IMR-90 (cell line): ENCODE data around the gene ZNF277. TPM values are rescaled to one million over a fixed set of nuclear protein-coding genes. Genes with fewer than 3 reads are reported as not detected.

Experiments
- ATAC-seq: fragments of 200-7000 bp; cut with Tn5 transposase; 2 replicates; pipeline ENCODE4 v1.9.1; 2020; ENCODE audit warnings: low read depth, mild to moderate bottlenecking, moderate library complexity
- Bru-seq: library from RNA; stranded (reverse); fragments of 400-500 nt; gene quantifications from one replicate; lab custom pipeline; 2021; lab: Mats Ljungman, UMichigan
- BruChase-seq, 2 experiments: library from RNA; stranded (reverse); fragments of 400-500 nt; gene quantifications; one replicate each; lab custom pipeline; 2021; lab: Mats Ljungman, UMichigan
- BruUV-seq: library from RNA; stranded (reverse); fragments of 400-500 nt; replicated peaks from 2 replicates; lab custom pipeline; 2021; lab: Mats Ljungman, UMichigan
- CTCF ChIA-PET: fragments of 300-600 bp; formaldehyde crosslinking; extraction: SDS; loops from one replicate; lab custom pipeline; 2021; ENCODE audit warnings: antibody characterized with exemption; lab: Yijun Ruan, JAX
- POLR2A ChIA-PET: fragments of 300-600 bp; sonication (Branson Sonifier 250); formaldehyde crosslinking; loops from one replicate; lab custom pipeline; 2022; ENCODE audit warnings: antibody characterized with exemption; ENCODE audit not compliant: unreplicated experiment; lab: Charles Lee
- DNase-seq: peaks from one replicate; pipeline ENCODE4 v3.0.0; 2013
- H2AFZ ChIP-seq: replicated peaks from 2 replicates; pipeline ENCODE3; 2013; ENCODE audit warnings: low read length, mild to moderate bottlenecking; ENCODE audit not compliant: poor library complexity
- H2AK5ac ChIP-seq: 2 replicates; pipeline ENCODE4 v1.6.1; 2013; ENCODE audit warnings: low read depth, low read length, inconsistent platforms
- H2AK9ac ChIP-seq: replicated peaks from 2 replicates; pipeline ENCODE3; 2013; ENCODE audit warnings: mild to moderate bottlenecking, low read depth, low read length, moderate library complexity; ENCODE audit not compliant: poor library complexity
- H2BK120ac ChIP-seq: 2 replicates; pipeline ENCODE4 v1.6.1; 2013; ENCODE audit warnings: low read depth, low read length, inconsistent platforms
- H2BK15ac ChIP-seq: 3 replicates; pipeline ENCODE4 v1.6.1; 2013; ENCODE audit warnings: low read depth, low read length, inconsistent platforms
- H2BK20ac ChIP-seq: 2 replicates; pipeline ENCODE4 v1.6.1; 2013; ENCODE audit warnings: low read depth, mild to moderate bottlenecking, inconsistent platforms, low read length, moderate library complexity
- H2BK5ac ChIP-seq: 2 replicates; pipeline ENCODE4 v1.6.1; 2013; ENCODE audit warnings: mild to moderate bottlenecking, low read depth, low read length, inconsistent platforms; ENCODE audit not compliant: poor library complexity, severe bottlenecking
- H3K14ac ChIP-seq: replicated peaks from 2 replicates; pipeline ENCODE4 v1.6.1; 2013; ENCODE audit warnings: low read depth, low read length, inconsistent platforms
- H3K18ac ChIP-seq: 2 replicates; pipeline ENCODE4 v1.6.1; 2013; ENCODE audit warnings: low read depth, low read length, control low read depth
- H3K23ac ChIP-seq: 2 replicates; pipeline ENCODE4 v1.6.1; 2013; ENCODE audit warnings: low read depth, low read length, inconsistent platforms
- H3K27ac ChIP-seq: 2 replicates; pipeline ENCODE4 v1.5.1; 2013; ENCODE audit warnings: mild to moderate bottlenecking, control low read depth, low read length; ENCODE audit not compliant: insufficient read depth
- H3K27me3 ChIP-seq: 2 replicates; pipeline ENCODE4 v1.6.1; 2013; ENCODE audit warnings: low read length; ENCODE audit not compliant: control insufficient read depth, insufficient read depth
- H3K36me3 ChIP-seq: 2 replicates; pipeline ENCODE4 v1.6.1; 2013; ENCODE audit warnings: low read length, mixed read lengths; ENCODE audit not compliant: control insufficient read depth, insufficient read depth
- H3K4ac ChIP-seq: 2 replicates; pipeline ENCODE4 v1.6.1; 2013; ENCODE audit warnings: low read depth, low read length, inconsistent platforms
- H3K4me1 ChIP-seq: 2 replicates; pipeline ENCODE4 v1.6.1; 2013; ENCODE audit warnings: low read length, mixed read lengths; ENCODE audit not compliant: control insufficient read depth, insufficient read depth
- H3K4me2 ChIP-seq: 2 replicates; pipeline ENCODE4 v1.6.1; 2013; ENCODE audit warnings: low read depth, mild to moderate bottlenecking, control low read depth, low read length, moderate library complexity
- H3K4me3 ChIP-seq: 2 replicates; pipeline ENCODE4 v1.5.1; 2013; ENCODE audit warnings: low read depth, mild to moderate bottlenecking, control low read depth, low read length, moderate library complexity; ENCODE audit not compliant: insufficient read depth
- H3K56ac ChIP-seq: 2 replicates; pipeline ENCODE4 v1.6.1; 2013; ENCODE audit warnings: low read length, inconsistent platforms; ENCODE audit not compliant: insufficient read depth; ENCODE audit errors: extremely low read depth
- H3K79me1 ChIP-seq, 2 experiments: 2 replicates each; pipeline ENCODE4 v1.6.1; 2013; ENCODE audit warnings: low read length in 2 of 2, inconsistent platforms in 1 of 2, low read depth in 1 of 2
- H3K9ac ChIP-seq: 2 replicates; pipeline ENCODE4 v1.6.1; 2013; ENCODE audit warnings: low read depth, low read length, control low read depth
- H3K9me1 ChIP-seq: 2 replicates; pipeline ENCODE4 v1.6.1; 2013; ENCODE audit warnings: low read length, inconsistent platforms; ENCODE audit not compliant: insufficient read depth
- H3K9me3 ChIP-seq: 2 replicates; pipeline ENCODE4 v1.6.1; 2013; ENCODE audit warnings: low read length; ENCODE audit not compliant: control insufficient read depth, insufficient read depth
- H4K20me1 ChIP-seq: 2 replicates; pipeline ENCODE4 v1.6.1; 2013; ENCODE audit warnings: low read length, inconsistent platforms; ENCODE audit not compliant: insufficient read depth
- H4K5ac ChIP-seq: 2 replicates; pipeline ENCODE4 v1.6.1; 2013; ENCODE audit warnings: mild to moderate bottlenecking, low read depth, low read length, control low read depth
- H4K8ac ChIP-seq, 2 experiments: 2 replicates each; pipeline ENCODE4 v1.6.1; 2013; ENCODE audit warnings: low read depth in 2 of 2, low read length in 2 of 2, control low read depth in 1 of 2, inconsistent platforms in 1 of 2
- H4K91ac ChIP-seq: 2 replicates; pipeline ENCODE4 v1.6.1; 2013; ENCODE audit warnings: low read depth, low read length, inconsistent platforms; ENCODE audit not compliant: insufficient read depth
- BHLHE40 ChIP-seq: fragments of 150-350 bp; IDR thresholded peaks from 2 replicates; pipeline ENCODE4 v1.6.1; 2016; ENCODE audit warnings: mild to moderate bottlenecking, low read depth, low read length
- CEBPB ChIP-seq: IDR thresholded peaks from 2 replicates; pipeline ENCODE4 v1.6.1; 2012; ENCODE audit warnings: low read depth, low read length, improper control_type of control experiment
- CHD1 ChIP-seq: IDR thresholded peaks from 2 replicates; pipeline ENCODE4 v1.6.1; 2012; ENCODE audit warnings: low read depth, low read length, improper control_type of control experiment
- CTCF ChIP-seq: conservative IDR thresholded peaks from 2 replicates; pipeline ENCODE4 v1.5.1; 2012; ENCODE audit warnings: mild to moderate bottlenecking, low read depth, low read length, improper control_type of control experiment
- MAFK ChIP-seq: IDR thresholded peaks from 2 replicates; pipeline ENCODE4 v1.6.1; 2012; ENCODE audit warnings: low read depth, low read length, improper control_type of control experiment
- MAZ ChIP-seq: IDR thresholded peaks from 2 replicates; pipeline ENCODE4 v1.6.1; 2012; ENCODE audit warnings: low read depth, mild to moderate bottlenecking, low read length, improper control_type of control experiment, moderate library complexity, borderline replicate concordance
- POLR2A ChIP-seq: IDR thresholded peaks from 2 replicates; pipeline ENCODE4 v1.6.1; 2012; ENCODE audit warnings: mild to moderate bottlenecking, low read depth, low read length
- RAD21 ChIP-seq: IDR thresholded peaks from 2 replicates; pipeline ENCODE4 v1.6.1; 2012; ENCODE audit warnings: low read length, improper control_type of control experiment
- SMC3 ChIP-seq: fragments of 150-350 bp; IDR thresholded peaks from 2 replicates; pipeline ENCODE4 v1.6.1; 2016; ENCODE audit warnings: low read depth, mild to moderate bottlenecking, antibody characterized with exemption, low read length, moderate library complexity
- WGBS, 2 experiments: methylation state at CpG; one replicate each; pipeline versions ENCODE4 v1.1.5 to v1.1.7; 2013; ENCODE audit warnings: missing lambda C conversion rate in 2 of 2; ENCODE audit not compliant: insufficient read length in 1 of 2; ENCODE audit errors: extremely low coverage in 2 of 2; 5-methylcytosine and 5-hydroxymethylcytosine counted together
- dilution Hi-C: fragments of 300-500 bp; cut with HindIII; formaldehyde crosslinking; loops from one replicate; pipeline ENCODE4 v1.14.3; 2018; ENCODE audit warnings: low sequenced_read_pairs; ENCODE audit not compliant: unreplicated experiment
- in situ Hi-C: fragments of 300-500 bp; cut with MboI; formaldehyde crosslinking; loops from 3 replicates; pipeline ENCODE4 v1.14.3; 2019; ENCODE audit warnings: low sequenced_read_pairs, inconsistent platforms, mixed read lengths
- intact Hi-C: fragments of 100-400 bp; cut with micrococcal nuclease; formaldehyde crosslinking; loops from 2 replicates; pipeline ENCODE4 v1.10.0; 2022
- long read RNA-seq: library from polyadenylated mRNA; unstranded; transcript quantifications from one replicate; pipeline ENCODE4 v2.0.0, GENCODE V29; 2021; ENCODE audit not compliant: unreplicated experiment
- polyA plus RNA-seq, 3 experiments: library from polyadenylated mRNA; depleted of rRNA; stranded (reverse); fragments of >200 nt; gene quantifications; 2 replicates each; pipeline ENCODE4 v1.2.3, GENCODE V29; 2012; ENCODE audit warnings: low replicate concordance in 1 of 3
- total RNA-seq: library from RNA; depleted of rRNA; stranded (reverse); fragments of >200 nt; gene quantifications from 2 replicates; pipeline ENCODE4 v1.2.3, GENCODE V29; 2012; rRNA removed
- TF ChIP-seq, protein P1 (sequence below): fragments of 150-350 bp; IDR thresholded peaks from 2 replicates; pipeline ENCODE4 v1.6.1; 2016; ENCODE audit warnings: low read depth, mild to moderate bottlenecking, low read length, moderate library complexity, borderline replicate concordance

ZNF277 gene, protein sequence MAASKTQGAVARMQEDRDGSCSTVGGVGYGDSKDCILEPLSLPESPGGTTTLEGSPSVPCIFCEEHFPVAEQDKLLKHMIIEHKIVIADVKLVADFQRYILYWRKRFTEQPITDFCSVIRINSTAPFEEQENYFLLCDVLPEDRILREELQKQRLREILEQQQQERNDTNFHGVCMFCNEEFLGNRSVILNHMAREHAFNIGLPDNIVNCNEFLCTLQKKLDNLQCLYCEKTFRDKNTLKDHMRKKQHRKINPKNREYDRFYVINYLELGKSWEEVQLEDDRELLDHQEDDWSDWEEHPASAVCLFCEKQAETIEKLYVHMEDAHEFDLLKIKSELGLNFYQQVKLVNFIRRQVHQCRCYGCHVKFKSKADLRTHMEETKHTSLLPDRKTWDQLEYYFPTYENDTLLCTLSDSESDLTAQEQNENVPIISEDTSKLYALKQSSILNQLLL
- total RNA-seq = 21.3 and 45.0 TPM in 2 replicates
- polyA plus RNA-seq (2012; rRNA removed) = 6.0 and 7.3 TPM in 2 replicates
- polyA plus RNA-seq (2012; cell fraction: cytosol; rRNA removed) = 2.5 and 3.2 TPM in 2 replicates
- 0.51 and 4.0 TPM in 2 replicates for polyA plus RNA-seq (2012; cell fraction: nucleus; rRNA removed; ENCODE audit: low replicate concordance)
- percentile 74 among the genes with signal in this experiment for Bru-seq, nascent RNA
- BruChase-seq, experiment 1, labeled RNA remaining after a 6-hour chase = percentile 54 among the genes with signal in this experiment
- percentile 59 among the genes with signal in this experiment for BruChase-seq, experiment 2, labeled RNA remaining after a 2-hour chase
- long read RNA-seq, transcript ZNF277-201 (12 exons, 1,849 nt) = major isoform, 19 of 27 reads
- long read RNA-seq, partial matches to known transcripts = 3 of 27 reads
- long read RNA-seq, other reads (novel, unspliced or antisense) = 2 of 27 reads

DNA sequence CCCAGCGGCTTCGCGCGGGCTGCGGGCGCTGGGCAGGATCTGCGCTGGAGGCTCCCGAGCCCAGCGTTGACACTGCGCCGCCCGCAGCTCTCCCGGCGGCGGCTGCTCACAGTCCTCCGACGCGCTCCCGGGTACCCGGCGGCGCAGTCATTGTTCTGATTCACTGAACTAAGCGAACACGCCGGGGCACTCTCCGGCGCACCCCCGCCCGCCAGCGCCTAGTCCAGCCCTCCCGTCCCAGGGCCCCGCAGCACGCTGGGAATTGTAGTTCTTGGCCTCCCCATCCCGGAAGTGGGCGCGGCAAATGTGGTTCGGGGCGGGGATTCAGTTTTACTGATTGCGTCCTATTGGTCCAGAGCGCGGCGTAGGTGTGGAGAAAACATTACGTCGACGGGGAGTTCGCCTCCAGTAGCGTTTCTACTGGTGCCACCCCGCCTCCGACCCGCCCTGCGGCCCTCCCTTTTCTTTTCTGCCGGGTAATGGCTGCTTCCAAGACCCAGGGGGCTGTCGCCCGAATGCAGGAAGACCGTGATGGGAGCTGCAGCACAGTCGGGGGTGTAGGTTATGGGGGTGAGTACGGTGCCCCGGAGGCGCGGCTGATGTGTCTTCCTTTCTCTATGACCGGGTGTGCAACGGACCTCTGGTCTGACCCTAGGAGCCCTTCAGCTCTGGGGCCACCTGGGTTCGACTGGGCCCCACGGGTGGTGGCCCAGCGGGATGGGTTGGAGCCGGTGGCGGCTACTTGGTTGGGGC lies at the start of gene ZNF277, which contains the start of gene DOCK4:
Gene ZNF277, plus strand, starts transcription at position 458 of the 753 bp plus-strand sequence. Its CDS starts 22 bp downstream, at position 480.
Gene DOCK4, minus strand, starts transcription at position 162 of the 753 bp plus-strand sequence. CDS start 261 bp downstream, outside the sequence.
- Histone ChIP-seq H3K56ac (peak within 1 kb of the TSS; percentile 70), H4K5ac (no peak within 1 kb of the TSS; the same call in 1 of the 2 replicates), H3K9me3 (no peaks in the 10 kb centered on the region), H2BK120ac (peak within 1 kb of the TSS; percentile 69), H3K18ac (peak within 1 kb of the TSS; percentile 19), H2AK5ac (no peak within 1 kb of the TSS; the same call in 1 of the 2 replicates), H3K4me2 (peak within 1 kb of the TSS; percentile 98), H3K14ac (peak within 1 kb of the TSS; percentile 74), H2BK15ac (peak within 1 kb of the TSS; percentile 69; the same call in 1 of the 3 replicates), H3K4ac (peak within 1 kb of the TSS; percentile 76), H2AFZ (peak within 1 kb of the TSS; percentile 95), H2BK5ac (peak within 1 kb of the TSS; percentile 65), H3K36me3 (no peaks in the 10 kb centered on the region), H2BK20ac (peak within 1 kb of the TSS; percentile 68; the same call in 1 of the 2 replicates), H3K79me1 (peaks cover 30 to 57% of the 10 kb centered on the region in 2 experiments), H3K4me1 (peaks cover 3% of the 10 kb centered on the region; the same call in 1 of the 2 replicates), H2AK9ac (peak within 1 kb of the TSS; percentile 92), H3K23ac (peak within 1 kb of the TSS; percentile 96), H3K27ac (peak within 1 kb of the TSS; percentile 62), H4K91ac (peak within 1 kb of the TSS; percentile 38), H4K20me1 (no peaks in the 10 kb centered on the region; the same call in 1 of the 2 replicates), H4K8ac (peak within 1 kb of the TSS; percentile 29 to 79; a peak in 3 of 4 replicates), H3K4me3 (peak within 1 kb of the TSS; percentile 71), H3K27me3 (no peaks in the 10 kb centered on the region), H3K9ac (peak within 1 kb of the TSS; percentile 77), H3K9me1 (no peaks in the 10 kb centered on the region)
- 0% methylated on average over 29 of the region's 67 CpGs; no CpG with 5 or more reads in 1 of the 2 experiments for WGBS, 2 experiments
- ChIA-PET POLR2A (no interaction called here), CTCF (interaction anchor here (0.6 to 1.2 kb wide), 4 partner anchors 12 to 1482 kb away, joined by 3 to 4 read pairs (median 3); no protein-coding TSS in a partner anchor)
- BruUV-seq = no TSS peak
- ATAC-seq (peak; percentile 91), DNase-seq (peak; percentile 99)
- intact Hi-C loops = loop anchor here (2.0 to 10.0 kb wide), 4 partner anchors 186 to 244 kb away; partner anchors contain the start of gene IFRD1
- dilution Hi-C loops = no loop called here
- in situ Hi-C loops = loop anchor here (10.0 to 25.0 kb wide), 2 partner anchors 208 to 444 kb away; no protein-coding TSS in a partner anchor
- TF ChIP-seq, protein P1, sequence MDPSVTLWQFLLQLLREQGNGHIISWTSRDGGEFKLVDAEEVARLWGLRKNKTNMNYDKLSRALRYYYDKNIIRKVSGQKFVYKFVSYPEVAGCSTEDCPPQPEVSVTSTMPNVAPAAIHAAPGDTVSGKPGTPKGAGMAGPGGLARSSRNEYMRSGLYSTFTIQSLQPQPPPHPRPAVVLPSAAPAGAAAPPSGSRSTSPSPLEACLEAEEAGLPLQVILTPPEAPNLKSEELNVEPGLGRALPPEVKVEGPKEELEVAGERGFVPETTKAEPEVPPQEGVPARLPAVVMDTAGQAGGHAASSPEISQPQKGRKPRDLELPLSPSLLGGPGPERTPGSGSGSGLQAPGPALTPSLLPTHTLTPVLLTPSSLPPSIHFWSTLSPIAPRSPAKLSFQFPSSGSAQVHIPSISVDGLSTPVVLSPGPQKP = peak; percentile 22; the same call in 1 of the 2 replicates
- TF ChIP-seq MAFK (no peak), MAZ (peak; percentile 98), CTCF (no peak), CEBPB (0 out of 2 replicates have a peak, but pooled peaks have one; percentile 12), SMC3 (no peak), POLR2A (peak; percentile 87), CHD1 (no peak), BHLHE40 (peak; percentile 68), RAD21 (peak; percentile 23; the same call in 1 of the 2 replicates)
